Keratinocyte (primary cell): Measurements from ENCODE around the gene BSPRY. TPM values are rescaled to one million over a fixed set of nuclear protein-coding genes. Genes with fewer than 3 reads are reported as not detected.

Source experiments
- DNase-seq: peaks from one replicate; pipeline ENCODE4 v3.0.0-alpha.2; 2011; ENCODE audit warnings: low read depth, missing footprints, low spot score
- FAIRE-seq: peaks from 2 replicates; lab custom pipeline; 2011; peaks lifted over from hg19 to GRCh38; lab: Jason Lieb, UNC
- H2AFZ ChIP-seq: 2 replicates; pipeline ENCODE4 v1.6.0; 2012; ENCODE audit warnings: low read length, control low read depth, inconsistent platforms; ENCODE audit not compliant: control insufficient read depth
- H3K27ac ChIP-seq: 2 replicates; pipeline ENCODE4 v1.5.1; 2011; ENCODE audit warnings: low read length; ENCODE audit not compliant: control insufficient read depth, insufficient read depth
- H3K27me3 ChIP-seq: 3 replicates; pipeline ENCODE4 v1.6.0; 2011; ENCODE audit warnings: low read length; ENCODE audit not compliant: control insufficient read depth, insufficient read depth; ENCODE audit errors: extremely low read depth
- H3K36me3 ChIP-seq, 2 experiments: 2 replicates in 1 of 2; 3 replicates in 1 of 2; pipeline ENCODE4 v1.5.1; 2011; ENCODE audit warnings: low read length in 2 of 2, mild to moderate bottlenecking in 1 of 2; ENCODE audit not compliant: control insufficient read depth in 2 of 2, insufficient read depth in 2 of 2; ENCODE audit errors: extremely low read depth in 1 of 2
- H3K4me1 ChIP-seq: 3 replicates; pipeline ENCODE4 v1.5.1; 2011; ENCODE audit warnings: low read length; ENCODE audit not compliant: control insufficient read depth, insufficient read depth; ENCODE audit errors: extremely low read depth
- H3K4me2 ChIP-seq: 3 replicates; pipeline ENCODE4 v1.6.0; 2011; ENCODE audit warnings: low read depth, low read length; ENCODE audit not compliant: control insufficient read depth, insufficient read depth; ENCODE audit errors: extremely low read depth
- H3K4me3 ChIP-seq, 3 experiments: fragments of 200-600 bp in 1 of 3; sonication (generic) in 1 of 3; 2 replicates in 2 of 3; 3 replicates in 1 of 3; pipeline ENCODE4 v1.5.1; 2011 to 2016; ENCODE audit warnings: low read length in 3 of 3, mild to moderate bottlenecking in 3 of 3, control low read depth in 2 of 3, inconsistent platforms in 1 of 3, low read depth in 1 of 3, mixed read lengths in 1 of 3, mixed run types in 1 of 3, moderate library complexity in 1 of 3; ENCODE audit not compliant: control insufficient read depth in 2 of 3, insufficient read depth in 2 of 3; ENCODE audit errors: extremely low read depth in 1 of 3
- H3K79me2 ChIP-seq: 2 replicates; pipeline ENCODE4 v1.6.0; 2012; ENCODE audit warnings: low read length; ENCODE audit not compliant: control insufficient read depth, insufficient read depth
- H3K9ac ChIP-seq: 3 replicates; pipeline ENCODE4 v1.6.0; 2011; ENCODE audit warnings: low read length; ENCODE audit not compliant: control insufficient read depth, insufficient read depth; ENCODE audit errors: extremely low read depth
- H3K9me1 ChIP-seq: 3 replicates; pipeline ENCODE4 v1.6.0; 2011; ENCODE audit warnings: low read length; ENCODE audit not compliant: control insufficient read depth, insufficient read depth; ENCODE audit errors: extremely low read depth
- H3K9me3 ChIP-seq: 2 replicates; pipeline ENCODE4 v1.5.1; 2012; ENCODE audit warnings: low read depth, low read length; ENCODE audit not compliant: control insufficient read depth
- H4K20me1 ChIP-seq: 3 replicates; pipeline ENCODE4 v1.6.0; 2011; ENCODE audit warnings: low read length; ENCODE audit not compliant: control insufficient read depth, insufficient read depth; ENCODE audit errors: extremely low read depth
- CTCF ChIP-seq, 3 experiments: IDR thresholded peaks in 1 of 3; conservative IDR thresholded peaks in 1 of 3; optimal IDR thresholded peaks in 1 of 3; 2 replicates in 2 of 3; 3 replicates in 1 of 3; pipeline versions ENCODE3 to v1.5.1; 2011; ENCODE audit warnings: low read length in 3 of 3, mild to moderate bottlenecking in 3 of 3, moderate library complexity in 2 of 3, control low read depth in 1 of 3, inconsistent platforms in 1 of 3; ENCODE audit not compliant: insufficient read depth in 2 of 3; ENCODE audit errors: extremely low read depth in 1 of 3
- EZH2 ChIP-seq: IDR thresholded peaks from one replicate; pipeline ENCODE4 v1.6.1; 2012; ENCODE audit warnings: inconsistent platforms, mild to moderate bottlenecking, low read length, moderate library complexity
- dilution Hi-C: fragments of 300-500 bp; cut with MboI; formaldehyde crosslinking; loops from one replicate; pipeline ENCODE4 v1.7.0; 2020; ENCODE audit warnings: low sequenced_read_pairs; ENCODE audit not compliant: extremely low pct_ligation_motif_present
- polyA plus RNA-seq, 5 experiments: library from polyadenylated mRNA; depleted of rRNA in 3 of 5; stranded (reverse) in 3 of 5; stranded (forward) in 1 of 5; unstranded in 1 of 5; fragments of >200 nt; gene quantifications; 1 replicate in 1 of 5; 2 replicates in 3 of 5; 3 replicates in 1 of 5; pipeline versions ENCODE4 v1.2.1 to v1.2.3, GENCODE V29; 2011 to 2012; ENCODE audit warnings: missing spikeins in 2 of 5, low read depth in 1 of 5, low replicate concordance in 1 of 5

The BSPRY gene
- polyA plus RNA-seq, 1 donor (not counting 4 experiments of a cell fraction or from before 2014, with no cell fraction given), result 0.41 TPM

- DNase-seq (no peak), FAIRE-seq (no peak)
- Histone ChIP-seq H3K79me2 (no peaks in the 10 kb centered on the region), H3K9me1 (no peaks in the 10 kb centered on the region), H3K9me3 (no peaks in the 10 kb centered on the region), H3K9ac (no peak overlapping the region), H3K27ac (no peak overlapping the region), H4K20me1 (no peaks in the 10 kb centered on the region), H3K4me2 (no peak overlapping the region), H3K4me1 (no peaks in the 10 kb centered on the region), H3K27me3 (no peaks in the 10 kb centered on the region), H2AFZ (no peak overlapping the region), H3K36me3 (peaks cover 14% of the 10 kb centered on the region in 2 experiments), H3K4me3 (no peak overlapping the region)
- TF ChIP-seq CTCF (optimal IDR thresholded peaks at IDR 0.05 in 1 of 3, IDR thresholded peaks at IDR 0.05 in 1 of 3, conservative IDR thresholded peaks at IDR 0.05 in 1 of 3; ENCODE audit: extremely low read depth in 1 of 3, insufficient read depth in 2 of 3, low read length in 3 of 3) (no peak), EZH2 (no peak)
- dilution Hi-C loops, result no loop called here
Observed at GRCh38 chr9:113369855-113370140, 20.5 kb downstream of the BSPRY start.

DNA sequence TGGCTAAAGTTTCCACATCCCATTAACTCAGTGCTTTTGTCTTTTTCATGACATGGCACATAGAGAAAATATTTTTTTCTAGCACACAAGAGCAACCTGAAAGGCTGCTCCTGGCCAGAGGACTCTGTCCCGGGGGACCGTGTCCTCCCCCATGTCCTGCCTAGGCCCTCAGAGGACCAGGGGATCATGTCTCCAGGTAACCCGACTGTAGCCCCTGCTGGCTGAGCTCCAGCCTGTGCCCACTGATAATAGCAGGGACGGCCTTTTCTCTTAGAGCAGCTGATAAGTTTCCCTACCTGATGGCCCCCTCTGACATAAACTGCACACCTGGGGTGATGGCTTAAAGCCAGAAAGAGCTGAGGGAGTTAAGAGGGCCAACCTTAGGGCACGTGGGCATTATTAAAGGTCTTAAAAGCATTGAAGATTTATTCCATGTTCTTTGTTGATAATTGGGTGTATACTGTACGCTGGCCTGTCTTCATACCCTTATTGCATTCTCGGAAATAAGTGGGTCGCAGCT is 21.5 kb downstream of the BSPRY start:
- FAIRE-seq (no peak), DNase-seq (no peak)
- Histone ChIP-seq H2AFZ (no peak overlapping the region), H3K9me3 (no peaks in the 10 kb centered on the region), H4K20me1 (no peaks in the 10 kb centered on the region), H3K9me1 (peaks cover 3% of the 10 kb centered on the region), H3K27me3 (no peaks in the 10 kb centered on the region), H3K4me2 (no peak overlapping the region), H3K4me1 (peaks cover 6% of the 10 kb centered on the region), H3K79me2 (peaks cover 7% of the 10 kb centered on the region), H3K9ac (no peak overlapping the region), H3K4me3 (no peak overlapping the region), H3K27ac (no peak overlapping the region), H3K36me3 (peaks cover 14% of the 10 kb centered on the region in 2 experiments)
- dilution Hi-C loops, result no loop called here
- TF ChIP-seq EZH2 (no peak), CTCF (optimal IDR thresholded peaks at IDR 0.05 in 1 of 3, IDR thresholded peaks at IDR 0.05 in 1 of 3, conservative IDR thresholded peaks at IDR 0.05 in 1 of 3; ENCODE audit: extremely low read depth in 1 of 3, insufficient read depth in 2 of 3, low read length in 3 of 3) (no peak)
